ENCODE results near the gene TP53TG5.

TP53TG5 gene

DNA sequence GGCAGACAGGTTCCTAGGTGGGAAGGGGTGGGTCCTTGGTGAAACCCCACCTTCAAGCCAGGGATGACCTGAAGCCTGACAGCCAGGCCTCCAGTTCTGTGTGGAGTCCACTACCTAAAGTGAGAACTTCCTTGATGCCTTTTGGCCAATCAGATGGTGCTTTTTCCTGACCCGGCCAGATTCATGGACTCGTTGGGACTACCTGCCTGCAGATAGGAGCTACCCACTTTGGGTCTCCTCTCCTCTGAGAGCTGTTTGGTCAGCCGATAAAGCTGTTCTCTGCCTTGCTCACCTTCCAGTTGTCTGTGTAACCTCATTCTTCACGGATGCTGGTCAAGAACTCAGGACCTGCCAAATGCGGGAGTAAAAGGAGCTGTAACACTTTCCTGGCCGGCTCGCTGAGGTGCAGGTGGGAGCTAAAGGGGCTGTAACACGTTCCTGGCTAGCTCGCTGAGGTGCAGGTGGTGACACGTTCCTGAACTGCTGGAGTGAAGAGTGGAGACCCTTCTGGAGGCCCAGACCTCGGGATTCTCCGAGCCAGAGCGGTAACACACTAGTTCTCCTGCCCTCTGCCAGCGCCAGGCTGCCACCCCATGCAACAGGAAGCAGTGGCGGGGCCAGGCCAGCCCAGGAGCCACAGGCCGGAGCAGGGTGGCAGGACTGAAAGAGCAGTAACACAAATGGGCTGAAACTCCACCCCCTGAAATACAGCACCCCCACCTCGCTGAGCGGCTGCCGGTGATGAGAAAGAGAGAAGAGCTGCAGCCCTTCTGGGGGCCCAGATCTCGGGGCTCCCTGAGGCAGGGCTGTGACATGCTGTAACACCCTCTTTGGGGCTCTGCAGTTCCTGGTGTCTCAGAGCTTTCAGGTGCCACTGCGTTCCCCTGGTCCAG lies 16.3 kb upstream of the TP53TG5 start:
- ChIA-PET POLR2A (interaction anchor here (1.3 to 1.9 kb wide), 2 partner anchors 11 to 21 kb away, joined by 6 to 7 read pairs; partner anchors contain the start of gene PIGT), CTCF (interaction anchor here (1.6 kb wide), 1 partner anchor 12 kb away, joined by 3 read pairs; no protein-coding TSS in a partner anchor)
- DNase-seq (ENCODE audit: extremely low spot score): no peak
- TF ChIP-seq SUZ12 (IDR thresholded peaks at IDR 0.05): no peak
- TF ChIP-seq L3MBTL2 (conservative IDR thresholded peaks at IDR 0.05): no peak
- no peak for TF ChIP-seq ZNF384 (IDR thresholded peaks at IDR 0.05)
- TF ChIP-seq FOXK2 (IDR thresholded peaks at IDR 0.05): no peak
- TF ChIP-seq LEF1 (IDR thresholded peaks at IDR 0.05; ENCODE audit: borderline replicate concordance): no peak
- no peak for TF ChIP-seq BHLHE40 (IDR thresholded peaks at IDR 0.05; ENCODE audit: borderline replicate concordance)
- TF ChIP-seq NFRKB (IDR thresholded peaks at IDR 0.05): no peak
- TF ChIP-seq ARNT (IDR thresholded peaks at IDR 0.05): no peak
- TF ChIP-seq SP1 (IDR thresholded peaks at IDR 0.05): no peak
- no peak for TF ChIP-seq ELF4 (IDR thresholded peaks at IDR 0.05)
- no peak for TF ChIP-seq HDGF (IDR thresholded peaks at IDR 0.05; ENCODE audit: borderline replicate concordance)
- TF ChIP-seq TARDBP (IDR thresholded peaks at IDR 0.05): no peak
- TF ChIP-seq CTBP1 (IDR thresholded peaks at IDR 0.05; ENCODE audit: borderline replicate concordance): no peak
- TF ChIP-seq FOXM1 (IDR thresholded peaks at IDR 0.05; ENCODE audit: borderline replicate concordance): no peak
- TF ChIP-seq, protein P1, sequence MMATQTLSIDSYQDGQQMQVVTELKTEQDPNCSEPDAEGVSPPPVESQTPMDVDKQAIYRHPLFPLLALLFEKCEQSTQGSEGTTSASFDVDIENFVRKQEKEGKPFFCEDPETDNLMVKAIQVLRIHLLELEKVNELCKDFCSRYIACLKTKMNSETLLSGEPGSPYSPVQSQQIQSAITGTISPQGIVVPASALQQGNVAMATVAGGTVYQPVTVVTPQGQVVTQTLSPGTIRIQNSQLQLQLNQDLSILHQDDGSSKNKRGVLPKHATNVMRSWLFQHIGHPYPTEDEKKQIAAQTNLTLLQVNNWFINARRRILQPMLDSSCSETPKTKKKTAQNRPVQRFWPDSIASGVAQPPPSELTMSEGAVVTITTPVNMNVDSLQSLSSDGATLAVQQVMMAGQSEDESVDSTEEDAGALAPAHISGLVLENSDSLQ (IDR thresholded peaks at IDR 0.05): no peak
- no peak for TF ChIP-seq FOXA1 (IDR thresholded peaks at IDR 0.05)

DNA sequence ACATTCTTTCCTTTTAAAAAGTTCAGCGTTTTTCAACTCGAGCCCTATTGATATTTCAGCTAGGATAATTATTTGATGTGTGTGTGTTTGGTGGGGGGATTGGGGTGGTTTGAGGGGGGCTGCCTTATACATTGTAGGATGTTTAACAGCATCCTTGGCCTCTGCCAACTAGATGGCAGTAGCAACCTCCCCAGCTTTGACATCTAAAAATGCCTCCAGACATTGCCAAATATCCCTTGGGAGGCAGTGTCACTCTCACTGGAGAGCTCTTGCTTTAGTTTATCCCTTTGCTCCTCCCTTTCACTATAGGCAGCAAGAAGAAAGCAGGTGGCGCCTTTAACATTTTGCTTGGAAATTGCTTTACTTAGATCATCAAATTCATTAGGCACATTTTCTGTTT lies 14.6 kb upstream of the TP53TG5 start:
- POLR2A ChIA-PET: interaction anchor here (1.2 kb wide), 1 partner anchor 15 kb away, joined by 3 read pairs; no protein-coding TSS in a partner anchor
- DNase-seq (ENCODE audit: extremely low spot score): no peak
- CTCF ChIA-PET: interaction anchor here (0.7 to 1.3 kb wide), 2 partner anchors 42 to 44 kb away, joined by 3 to 6 read pairs; no protein-coding TSS in a partner anchor
- no peak for TF ChIP-seq BHLHE40 (IDR thresholded peaks at IDR 0.05; ENCODE audit: borderline replicate concordance)
- TF ChIP-seq SUZ12 (IDR thresholded peaks at IDR 0.05): no peak
- no peak for TF ChIP-seq TARDBP (IDR thresholded peaks at IDR 0.05)
- TF ChIP-seq FOXM1 (IDR thresholded peaks at IDR 0.05; ENCODE audit: borderline replicate concordance): no peak
- no peak for TF ChIP-seq ELF4 (IDR thresholded peaks at IDR 0.05)
- no peak for TF ChIP-seq SP1 (IDR thresholded peaks at IDR 0.05)
- no peak for TF ChIP-seq L3MBTL2 (conservative IDR thresholded peaks at IDR 0.05)

DNA sequence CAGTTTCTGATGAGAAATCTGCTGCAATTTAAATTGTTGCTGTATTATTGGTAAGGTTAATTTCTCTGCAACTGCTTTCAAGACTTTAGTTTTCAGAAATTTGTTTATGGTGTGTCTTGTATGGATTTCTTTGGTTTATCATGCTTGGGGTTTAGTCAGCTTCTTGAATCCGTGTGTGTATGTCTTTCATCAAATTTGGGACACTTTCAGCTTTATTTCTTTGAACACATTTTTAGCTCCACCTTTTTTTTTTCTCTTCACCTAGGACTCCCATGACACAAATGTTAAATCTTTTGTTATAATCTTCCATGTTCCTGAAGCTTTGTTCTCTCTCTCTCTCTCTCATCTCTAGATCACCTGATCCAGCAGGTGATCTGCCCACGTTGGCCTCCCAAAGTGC lies 13.4 kb upstream of the TP53TG5 start:
- no peak for DNase-seq (ENCODE audit: extremely low spot score)
- CTCF ChIA-PET: interaction anchor here (1.3 kb wide), 1 partner anchor 17 kb away, joined by 5 read pairs; no protein-coding TSS in a partner anchor
- TF ChIP-seq SUZ12 (IDR thresholded peaks at IDR 0.05) (no peak), ARNT (IDR thresholded peaks at IDR 0.05) (no peak), FOXA1 (IDR thresholded peaks at IDR 0.05) (no peak), BHLHE40 (IDR thresholded peaks at IDR 0.05; ENCODE audit: borderline replicate concordance) (no peak), CTBP1 (IDR thresholded peaks at IDR 0.05; ENCODE audit: borderline replicate concordance) (no peak), LEF1 (IDR thresholded peaks at IDR 0.05; ENCODE audit: borderline replicate concordance) (no peak), ZNF384 (IDR thresholded peaks at IDR 0.05) (no peak), SP1 (IDR thresholded peaks at IDR 0.05) (no peak), L3MBTL2 (conservative IDR thresholded peaks at IDR 0.05) (no peak), FOXK2 (IDR thresholded peaks at IDR 0.05) (no peak), FOXM1 (IDR thresholded peaks at IDR 0.05; ENCODE audit: borderline replicate concordance) (no peak), TARDBP (IDR thresholded peaks at IDR 0.05) (no peak), ELF4 (IDR thresholded peaks at IDR 0.05) (no peak), NFRKB (IDR thresholded peaks at IDR 0.05) (no peak), HDGF (IDR thresholded peaks at IDR 0.05; ENCODE audit: borderline replicate concordance) (no peak)
- TF ChIP-seq, protein P1 (IDR thresholded peaks at IDR 0.05): no peak
- POLR2A ChIA-PET: no interaction called here

DNA sequence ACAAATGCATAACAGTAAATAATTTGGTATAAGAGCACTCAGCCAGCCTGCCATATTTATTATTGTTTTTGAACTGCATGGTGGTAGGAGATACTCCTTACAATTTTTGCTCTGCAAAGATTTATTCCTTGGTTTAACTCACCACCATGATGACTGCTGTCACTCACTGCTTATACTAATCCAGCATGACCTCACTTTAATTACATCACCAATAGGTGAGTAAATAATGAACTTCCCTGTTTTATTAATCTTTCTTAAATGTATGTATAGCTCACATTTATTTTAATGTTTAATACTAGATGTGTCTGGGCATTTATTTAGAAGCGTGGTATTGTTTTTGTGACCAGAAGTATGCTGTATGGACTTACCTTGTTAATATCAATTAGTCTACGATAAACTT lies 12.8 kb upstream of the TP53TG5 start:
- CTCF ChIA-PET: interaction anchor here (1.3 kb wide), 1 partner anchor 17 kb away, joined by 5 read pairs; no protein-coding TSS in a partner anchor

DNA sequence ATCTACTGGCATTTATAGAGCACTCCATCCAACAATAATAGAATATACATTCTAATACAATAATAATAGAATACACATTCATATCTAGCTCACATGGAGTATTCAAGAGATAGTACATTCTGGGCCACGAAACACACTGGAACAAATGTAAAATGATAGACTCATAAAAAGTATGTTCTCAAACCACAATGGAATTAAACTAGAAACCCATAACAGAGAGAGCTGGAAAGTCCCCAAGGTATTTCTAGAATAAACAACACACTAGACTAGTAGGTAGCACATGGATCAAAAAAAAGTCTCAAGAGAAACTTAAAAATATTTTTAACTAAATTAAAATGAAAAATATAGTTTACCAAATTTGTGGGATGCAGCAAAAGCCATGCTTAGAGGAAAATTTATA lies 9.1 kb upstream of the TP53TG5 start:
- ChIA-PET POLR2A (no interaction called here), CTCF (interaction anchor here (1.0 kb wide), 1 partner anchor 13 kb away, joined by 3 read pairs; no protein-coding TSS in a partner anchor)
- DNase-seq (ENCODE audit: extremely low spot score): no peak
- no peak for TF ChIP-seq NFRKB (IDR thresholded peaks at IDR 0.05)
- TF ChIP-seq FOXA1 (IDR thresholded peaks at IDR 0.05): no peak
- no peak for TF ChIP-seq L3MBTL2 (conservative IDR thresholded peaks at IDR 0.05)
- TF ChIP-seq BHLHE40 (IDR thresholded peaks at IDR 0.05; ENCODE audit: borderline replicate concordance): no peak
- TF ChIP-seq, protein P1 (IDR thresholded peaks at IDR 0.05): no peak
- no peak for TF ChIP-seq FOXK2 (IDR thresholded peaks at IDR 0.05)
- TF ChIP-seq SP1 (IDR thresholded peaks at IDR 0.05): no peak
- no peak for TF ChIP-seq SUZ12 (IDR thresholded peaks at IDR 0.05)
- no peak for TF ChIP-seq LEF1 (IDR thresholded peaks at IDR 0.05; ENCODE audit: borderline replicate concordance)
- TF ChIP-seq HDGF (IDR thresholded peaks at IDR 0.05; ENCODE audit: borderline replicate concordance): no peak
- no peak for TF ChIP-seq ZNF384 (IDR thresholded peaks at IDR 0.05)
- no peak for TF ChIP-seq TARDBP (IDR thresholded peaks at IDR 0.05)
- no peak for TF ChIP-seq ARNT (IDR thresholded peaks at IDR 0.05)
- no peak for TF ChIP-seq FOXM1 (IDR thresholded peaks at IDR 0.05; ENCODE audit: borderline replicate concordance)
- TF ChIP-seq CTBP1 (IDR thresholded peaks at IDR 0.05; ENCODE audit: borderline replicate concordance): no peak
- no peak for TF ChIP-seq ELF4 (IDR thresholded peaks at IDR 0.05)

More for the DNA sequence above, 12.8 kb upstream of the TP53TG5 start:
- DNase-seq (ENCODE audit: extremely low spot score): no peak
- TF ChIP-seq, protein P1 (IDR thresholded peaks at IDR 0.05): peak; percentile 30; the same call in 1 of the 2 replicates
- TF ChIP-seq SP1 (IDR thresholded peaks at IDR 0.05) (no peak), FOXM1 (IDR thresholded peaks at IDR 0.05; ENCODE audit: borderline replicate concordance) (no peak), LEF1 (IDR thresholded peaks at IDR 0.05; ENCODE audit: borderline replicate concordance) (no peak)
- POLR2A ChIA-PET: no interaction called here

Measured in HEK293T (cell line).